Myocyte (in vitro differentiated cells): Measurements from ENCODE around the gene NANOS3. TPM values are rescaled to one million over a fixed set of nuclear protein-coding genes. Genes with fewer than 3 reads are reported as not detected.

Source experiments
- DNase-seq: peaks from one replicate; pipeline ENCODE4 v3.0.0-alpha.2; 2012; ENCODE audit warnings: low read depth
- total RNA-seq: library from RNA; depleted of rRNA; stranded (reverse); fragments of >200 nt; gene quantifications from 2 replicates; pipeline ENCODE4 v1.2.3, GENCODE V29; 2014

The NANOS3 gene
- total RNA-seq, 1 donor from 2014 or later: not detected

DNA sequence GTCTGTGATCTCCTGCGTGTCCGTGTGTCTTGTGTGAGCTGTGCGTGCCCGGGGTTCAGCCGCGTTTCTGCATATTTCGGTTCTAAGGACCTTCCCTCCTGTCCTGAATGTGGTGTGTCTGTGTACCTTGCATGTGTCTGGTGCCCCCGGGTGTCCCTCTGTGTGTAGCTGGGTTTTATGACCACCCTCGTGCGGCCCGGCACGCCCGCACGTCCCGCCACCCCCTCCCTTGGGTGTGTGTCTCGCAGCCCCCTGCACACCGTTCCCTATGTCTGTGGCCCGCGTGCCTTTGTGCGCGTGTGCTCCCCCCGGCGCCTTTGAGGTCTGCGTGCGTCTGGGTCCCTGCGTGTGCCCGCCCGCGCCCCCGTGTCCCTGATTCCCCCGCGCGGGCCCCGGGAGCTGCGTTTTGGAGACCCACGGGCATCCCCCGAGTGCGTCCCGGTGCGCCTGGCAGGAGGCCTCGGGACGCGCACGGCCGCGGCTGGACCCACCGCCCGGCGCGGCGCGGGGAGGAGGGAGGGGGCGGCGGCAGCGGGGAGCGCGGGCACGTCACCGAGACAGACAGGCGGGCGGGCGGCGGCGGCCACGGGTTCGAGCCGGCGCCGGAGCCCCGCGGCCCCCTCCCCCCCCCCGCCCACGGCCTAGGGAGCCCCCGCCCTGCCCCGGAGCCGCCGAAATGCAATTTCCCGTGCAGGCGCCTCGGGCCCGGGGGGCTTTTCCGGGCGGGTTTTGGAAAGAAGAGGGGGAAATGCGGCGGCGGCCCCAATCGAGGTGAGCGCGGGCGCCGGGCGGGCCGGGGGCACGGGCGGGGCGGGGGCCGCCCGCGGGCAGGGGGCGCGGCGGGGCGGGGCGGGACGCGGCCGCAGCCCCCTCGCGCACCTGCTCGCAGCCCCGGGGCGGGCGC is 12.0 kb upstream of the NANOS3 start:
- no peak for DNase-seq

DNA sequence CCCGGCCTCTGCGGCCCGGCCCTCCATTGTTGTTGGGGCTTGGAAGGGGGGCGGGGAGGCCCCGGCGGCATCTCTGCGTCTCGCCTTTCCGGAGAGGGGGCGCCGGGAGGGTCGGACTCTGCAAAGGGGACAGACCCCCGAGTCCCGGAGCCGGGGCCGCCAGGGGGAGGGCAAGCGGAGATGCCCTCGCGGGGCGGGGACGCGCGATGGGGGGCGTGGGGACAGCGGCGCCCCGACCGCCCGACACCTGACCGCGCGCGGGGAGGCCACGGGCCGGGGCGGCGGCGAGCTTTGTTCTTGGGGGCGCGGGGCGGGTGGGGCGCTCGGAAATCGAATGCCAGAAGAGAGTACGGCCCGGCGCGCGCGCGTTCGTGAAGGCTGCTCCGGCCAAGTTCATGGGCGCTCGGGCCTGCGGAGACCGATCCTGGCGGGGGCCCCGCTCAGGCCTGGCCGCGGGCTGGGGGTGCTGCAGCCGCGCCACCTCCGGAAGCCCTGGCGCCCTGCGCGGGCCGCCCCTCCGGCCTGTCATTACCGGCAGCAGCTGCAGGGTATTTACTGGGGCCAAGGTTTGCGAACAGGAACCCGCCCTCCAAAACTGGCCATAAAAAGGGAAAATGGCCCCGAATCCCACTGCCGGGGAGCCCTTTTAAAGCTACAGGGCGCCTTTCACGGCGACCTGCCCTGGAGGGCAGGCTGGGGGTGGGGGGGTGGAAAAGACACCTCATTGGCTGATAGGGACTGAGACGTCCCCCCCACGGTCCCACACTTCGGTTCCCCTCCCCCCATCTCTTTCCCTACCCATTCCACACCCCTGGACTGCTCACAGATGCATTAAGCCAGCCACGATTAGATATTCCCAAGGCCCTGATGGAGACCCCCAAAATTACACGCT is 11.1 kb upstream of the NANOS3 start:
- peak; percentile 35 for DNase-seq

DNA sequence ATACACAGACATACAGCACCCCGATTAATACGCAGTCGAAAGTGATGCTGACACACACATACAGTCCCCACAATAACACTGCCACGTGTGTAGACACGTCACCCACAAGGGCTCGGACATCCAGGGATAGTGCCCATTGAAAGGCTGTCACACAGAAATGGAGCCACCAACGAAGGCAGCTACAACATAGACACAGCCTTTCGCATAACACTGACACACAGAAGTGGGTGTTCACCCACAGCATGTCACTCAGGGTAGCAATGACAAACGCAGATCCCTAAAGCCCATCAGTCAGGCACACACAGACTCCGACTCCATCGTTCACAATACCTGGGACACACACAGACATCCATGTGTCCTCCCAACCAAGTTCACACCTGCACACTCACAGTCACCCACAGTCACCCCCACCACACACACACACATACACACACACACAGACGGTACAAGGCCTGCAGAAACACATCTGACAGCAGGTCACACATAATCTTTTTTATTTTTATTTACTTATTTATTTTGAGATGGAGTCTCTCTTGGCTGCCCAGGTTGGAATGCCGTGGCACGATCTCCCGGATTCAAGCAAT is 10.4 kb upstream of the NANOS3 start:
- DNase-seq: no peak

- no peak for DNase-seq
Measured at GRCh38 chr19:13868663-13869062, 8.3 kb upstream of the NANOS3 start.

DNA sequence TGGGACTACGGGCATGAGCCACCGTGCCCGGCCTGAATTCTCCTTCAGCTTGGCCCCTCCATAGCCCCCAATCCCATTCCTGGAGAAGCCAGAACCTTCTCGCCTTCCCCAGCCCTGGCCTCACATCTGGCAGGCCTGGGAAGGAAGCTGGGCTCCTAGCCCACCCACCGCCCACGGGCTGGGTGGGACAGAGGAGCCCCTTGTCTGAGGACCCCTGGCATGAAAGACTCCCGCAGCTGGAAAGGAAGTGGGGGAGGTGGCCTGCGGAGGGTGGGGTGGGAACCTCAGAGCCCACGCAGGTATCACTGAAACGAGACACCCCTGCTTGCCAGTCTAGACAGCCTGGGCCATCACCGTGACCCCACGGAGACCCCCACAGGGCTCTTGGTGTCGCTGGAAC is 7.7 kb upstream of the NANOS3 start:
- DNase-seq: no peak

GRCh38 chr19:13870873-13871272 is 6.1 kb upstream of the NANOS3 start:
- no peak for DNase-seq

- DNase-seq: no peak
Measured at GRCh38 chr19:13872339-13872694, 4.6 kb upstream of the NANOS3 start.

DNA sequence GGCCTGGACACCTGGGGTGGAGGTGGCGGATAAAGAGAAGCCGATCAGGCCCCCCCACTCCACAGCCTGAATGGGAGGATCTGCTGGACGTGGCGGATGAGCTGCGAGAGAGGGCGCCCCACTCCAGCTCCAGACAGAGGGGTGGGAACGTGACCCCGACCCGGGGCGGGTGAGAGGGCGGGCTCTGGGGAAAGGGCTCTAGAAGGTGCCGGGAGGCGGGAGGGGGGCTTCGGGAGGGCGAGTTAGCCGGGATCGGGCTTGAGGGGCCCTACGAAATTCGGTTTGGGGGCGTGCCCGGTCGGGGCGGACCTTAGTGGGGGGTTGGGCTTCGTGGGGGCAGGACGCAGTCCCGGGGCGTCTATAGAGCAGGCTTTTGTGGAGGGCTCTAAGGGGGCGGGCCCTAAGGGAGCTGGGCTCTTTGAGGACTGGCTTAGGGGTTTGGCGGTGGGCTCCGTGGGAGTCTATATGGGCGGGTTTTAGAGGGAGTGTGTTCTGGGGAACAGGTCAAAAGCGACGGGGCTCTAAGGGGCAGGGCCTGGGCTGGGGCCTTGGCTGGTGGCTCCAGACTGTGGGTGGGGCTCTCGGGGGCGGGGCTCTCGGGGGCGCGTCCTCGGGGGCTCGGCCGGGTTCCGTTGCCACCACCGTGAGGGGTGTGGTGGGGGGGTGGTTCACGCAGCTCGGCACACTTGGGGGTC is 4.1 kb upstream of the NANOS3 start:
- no peak for DNase-seq

DNA sequence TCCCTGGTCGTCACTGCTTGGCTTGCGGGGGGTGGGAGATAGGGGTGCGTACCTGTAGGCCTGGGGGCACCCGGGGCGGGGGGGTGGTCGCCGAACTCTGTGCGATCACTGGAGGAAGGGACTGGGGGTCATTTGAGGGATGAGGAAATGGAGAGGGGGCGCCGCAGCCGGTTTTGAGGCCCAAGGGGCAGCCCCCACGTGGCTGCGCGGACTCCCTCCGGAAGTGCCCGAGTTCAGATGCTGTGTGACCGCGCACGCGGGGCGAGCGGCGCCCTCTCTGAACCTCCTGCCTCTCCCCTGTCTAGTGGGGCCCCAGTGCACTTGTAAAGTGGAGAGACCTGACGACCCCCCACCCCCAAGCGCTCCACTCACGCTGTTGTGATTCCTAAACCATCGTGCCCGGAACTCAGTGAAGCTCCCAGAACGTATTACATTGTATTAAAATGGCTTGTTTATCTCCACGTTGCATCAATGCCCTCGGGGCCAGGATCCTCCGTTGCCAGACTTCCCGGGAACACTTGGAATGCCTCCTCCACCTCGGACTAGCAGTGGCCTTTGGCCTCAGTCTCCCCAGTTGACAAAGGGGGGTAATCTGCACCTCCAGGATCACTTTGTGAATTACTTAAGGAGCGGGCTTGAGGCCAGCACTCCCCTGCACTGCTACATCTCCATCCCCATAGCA is 3.0 kb upstream of the NANOS3 start:
- DNase-seq: no peak

GRCh38 chr19:13875824-13876223 is 1.1 kb upstream of the NANOS3 start:
- no peak for DNase-seq

GRCh38 chr19:13877303-13877702 is 369 bp downstream of the NANOS3 start:
- DNase-seq: no peak

GRCh38 chr19:13880059-13881043 is 3.4 kb downstream of the NANOS3 start:
- peak; percentile 96 for DNase-seq

DNA sequence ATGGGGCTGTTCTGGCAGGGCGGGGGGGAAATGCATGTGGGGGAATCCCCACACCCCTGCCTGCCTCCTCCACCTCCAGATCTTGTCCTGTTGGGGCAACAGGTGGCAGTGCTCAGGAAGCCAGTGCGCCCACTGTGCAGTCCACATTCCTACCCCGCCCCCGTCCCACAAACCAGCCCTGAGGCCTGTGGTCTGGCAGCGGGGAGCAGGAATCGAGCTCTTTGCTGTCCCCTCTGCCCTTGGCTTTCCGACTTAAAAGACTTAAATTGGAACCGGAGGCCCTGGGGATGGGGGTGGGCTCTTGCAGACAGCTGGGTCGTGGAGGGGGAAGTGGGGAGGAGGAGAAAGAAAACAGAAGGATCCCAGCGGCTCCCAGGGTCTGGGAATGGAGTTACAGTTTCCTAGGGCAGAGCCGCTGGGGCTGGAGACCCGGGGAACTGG is 4.3 kb downstream of the NANOS3 start:
- peak; percentile 89 for DNase-seq

DNA sequence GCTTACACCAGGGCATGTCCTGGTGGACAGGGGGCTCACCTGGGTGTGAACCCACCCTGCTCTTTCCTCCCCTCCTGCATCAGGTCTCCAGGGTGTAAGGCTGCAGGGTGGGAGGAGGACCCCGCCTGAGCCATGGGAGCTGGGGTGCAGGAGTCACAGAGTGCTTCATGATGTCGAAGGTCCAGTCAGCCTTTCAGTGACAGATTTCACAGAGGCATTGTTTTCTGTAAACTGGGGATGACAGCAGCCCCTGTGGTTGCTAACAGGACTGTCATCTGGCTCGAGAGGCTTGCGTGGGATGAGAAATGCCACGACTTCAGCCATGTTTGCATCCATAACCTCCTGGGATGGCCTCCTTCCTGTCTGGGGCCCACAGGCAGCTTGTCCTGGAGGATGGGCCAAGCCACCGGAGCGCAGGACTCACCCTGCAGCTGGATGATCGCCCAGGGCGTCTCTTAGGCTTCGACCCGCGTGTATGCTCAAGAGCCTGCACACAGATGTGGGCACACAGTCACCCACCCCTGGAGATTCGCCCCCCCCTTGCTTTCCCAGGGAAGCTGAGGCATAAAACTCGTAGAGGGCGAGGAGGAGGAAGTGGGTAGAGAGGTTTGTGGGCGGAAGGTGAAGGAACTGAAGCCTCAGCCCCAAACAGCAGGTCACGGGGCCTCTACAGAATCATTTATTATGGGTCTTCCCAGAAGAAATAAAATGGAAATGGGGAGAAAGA is 4.9 kb downstream of the NANOS3 start:
- peak; percentile 87 for DNase-seq

GRCh38 chr19:13882419-13882795 is 5.5 kb downstream of the NANOS3 start:
- no peak for DNase-seq

DNA sequence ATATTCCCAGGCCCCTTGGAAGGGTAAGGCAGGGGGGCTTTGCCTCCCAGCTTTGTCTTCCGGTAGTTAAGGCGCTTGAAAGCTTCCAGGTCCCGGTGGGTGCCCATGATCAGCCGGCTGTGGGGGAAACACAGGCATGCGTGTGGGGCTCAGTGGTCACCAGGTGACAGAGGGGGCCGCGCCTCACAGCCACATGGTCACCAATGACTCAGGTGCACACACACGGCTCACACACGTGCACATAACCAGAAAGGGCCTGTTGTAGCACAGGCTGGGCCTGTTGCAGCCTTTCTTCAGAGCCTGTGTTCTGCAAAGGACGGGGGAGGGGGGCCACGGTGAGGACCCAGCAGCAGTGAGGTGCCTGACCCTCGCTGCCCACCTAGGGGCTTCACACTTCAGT is 5.9 kb downstream of the NANOS3 start:
- DNase-seq: no peak

DNA sequence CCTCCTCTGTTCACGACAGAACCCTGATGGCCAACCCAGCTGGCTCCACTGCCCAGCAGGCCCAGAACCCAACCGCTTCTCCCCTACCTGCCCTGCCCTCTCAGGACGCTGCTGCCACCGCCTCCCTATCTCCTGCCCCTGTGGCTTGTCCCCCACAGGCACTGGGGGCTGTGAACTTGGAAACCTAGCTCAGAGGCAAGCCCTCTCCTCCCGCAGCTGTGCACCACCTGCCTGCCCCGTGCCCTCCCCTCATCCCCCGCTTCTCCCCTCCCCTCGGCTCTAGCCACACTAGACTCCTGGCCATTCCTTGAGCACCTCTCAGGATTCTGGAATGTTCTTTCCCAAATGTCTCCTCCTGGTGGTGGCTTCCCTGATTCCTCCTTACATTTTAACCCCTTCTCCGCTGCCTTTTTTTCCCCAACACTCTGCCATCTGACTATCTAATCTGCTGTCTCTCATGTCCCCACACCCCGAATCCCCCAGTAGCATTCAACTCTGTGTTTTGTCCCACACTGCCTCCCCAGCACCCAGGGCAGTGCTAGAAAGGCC is 6.7 kb downstream of the NANOS3 start:
- no peak for DNase-seq
